ENCODE results near the gene CACNA1I. TPM values are rescaled to one million over a fixed set of nuclear protein-coding genes. Genes with fewer than 3 reads are reported as not detected.

CACNA1I gene
- total RNA-seq, 1 experiment from 2014 or later: 0.15 TPM

- RAD21 ChIA-PET (ENCODE audit: low non-redundant PET in 1 of 2, low total read pairs in 2 of 2, uncharacterized antibody in 2 of 2, unreplicated experiment in 2 of 2): no interaction called here
- CTCF ChIA-PET: no interaction called here
- ATAC-seq: no peak
These were observed 90.9 kb downstream of the CACNA1I start for GRCh38 chr22:39661501-39661841.

More at GRCh38 chr22:39661501-39661841, 90.9 kb downstream of the CACNA1I start:
- Histone ChIP-seq H3K4me2 (ENCODE audit: low read length) (no peak overlapping the region), H4K20me1 (ENCODE audit: insufficient read depth) (no peaks in the 10 kb centered on the region), H3K79me2 (ENCODE audit: insufficient read depth, low read length) (no peaks in the 10 kb centered on the region), H2AFZ (ENCODE audit: low read depth, low read length, poor library complexity, severe bottlenecking) (no peak overlapping the region), H3K4me3 (replicated peaks in 1 of 2; ENCODE audit: low read depth in 1 of 2, low read length in 2 of 2) (no peak overlapping the region), H3K9me2 (ENCODE audit: insufficient read depth) (no peaks in the 10 kb centered on the region), H3K36me3 (ENCODE audit: control insufficient read depth in 1 of 2, insufficient read depth in 2 of 2, low read length in 2 of 2) (no peaks in the 10 kb centered on the region), H3K27ac (ENCODE audit: low read depth, low read length) (no peak overlapping the region), H3K9me3 (ENCODE audit: control insufficient read depth in 1 of 2, insufficient read depth in 1 of 2, low read depth in 1 of 2, low read length in 2 of 2) (no peaks in the 10 kb centered on the region), H3K27me3 (ENCODE audit: insufficient read depth, low read length) (no peaks in the 10 kb centered on the region; the same call in 1 of the 2 replicates), H3K4me1 (ENCODE audit: control insufficient read depth in 1 of 2, insufficient read depth in 2 of 2, low read length in 2 of 2) (peaks cover 0 to 8% of the 10 kb centered on the region in 2 experiments; a peak in 1 of 4 replicates), H3K9ac (ENCODE audit: low read length) (no peak overlapping the region)
- BruUV-seq (replicated peaks): no TSS peak
- intact Hi-C loops (cut with micrococcal nuclease): no loop called here
- no peak for TF ChIP-seq REST (IDR thresholded peaks at IDR 0.05; ENCODE audit: low read depth)
- TF ChIP-seq SRF (IDR thresholded peaks at IDR 0.05; ENCODE audit: low read depth): no peak
- TF ChIP-seq SP1 (IDR thresholded peaks at IDR 0.05; ENCODE audit: low read depth): no peak
- TF ChIP-seq ZBTB33 (IDR thresholded peaks at IDR 0.05; ENCODE audit: extremely low read depth, insufficient replicate concordance, low read length): no peak
- TF ChIP-seq CTCF (IDR thresholded peaks at IDR 0.05 in 2 of 3, conservative IDR thresholded peaks at IDR 0.05 in 1 of 3; ENCODE audit: borderline replicate concordance in 1 of 3, insufficient read depth in 1 of 3, low read depth in 2 of 3, low read length in 2 of 3): no peak
- no peak for TF ChIP-seq FOSL1 (IDR thresholded peaks at IDR 0.05; ENCODE audit: low read depth)
- TF ChIP-seq CBX3 (IDR thresholded peaks at IDR 0.05; ENCODE audit: low read depth): no peak
- no peak for TF ChIP-seq YY1 (IDR thresholded peaks at IDR 0.05; ENCODE audit: extremely low read depth, insufficient replicate concordance, low read depth, low read length)
- TF ChIP-seq MAX (IDR thresholded peaks at IDR 0.05): no peak
- no peak for TF ChIP-seq JUND (IDR thresholded peaks at IDR 0.05)
- TF ChIP-seq ZFX (IDR thresholded peaks at IDR 0.05): no peak
- no peak for TF ChIP-seq RAD21 (IDR thresholded peaks at IDR 0.05; ENCODE audit: low read depth)
- POLR2A ChIA-PET: no interaction called here
- DNase-seq (ENCODE audit: low read depth, low spot score): no peak
